ENCODE results near the gene UGT1A7.

DNA sequence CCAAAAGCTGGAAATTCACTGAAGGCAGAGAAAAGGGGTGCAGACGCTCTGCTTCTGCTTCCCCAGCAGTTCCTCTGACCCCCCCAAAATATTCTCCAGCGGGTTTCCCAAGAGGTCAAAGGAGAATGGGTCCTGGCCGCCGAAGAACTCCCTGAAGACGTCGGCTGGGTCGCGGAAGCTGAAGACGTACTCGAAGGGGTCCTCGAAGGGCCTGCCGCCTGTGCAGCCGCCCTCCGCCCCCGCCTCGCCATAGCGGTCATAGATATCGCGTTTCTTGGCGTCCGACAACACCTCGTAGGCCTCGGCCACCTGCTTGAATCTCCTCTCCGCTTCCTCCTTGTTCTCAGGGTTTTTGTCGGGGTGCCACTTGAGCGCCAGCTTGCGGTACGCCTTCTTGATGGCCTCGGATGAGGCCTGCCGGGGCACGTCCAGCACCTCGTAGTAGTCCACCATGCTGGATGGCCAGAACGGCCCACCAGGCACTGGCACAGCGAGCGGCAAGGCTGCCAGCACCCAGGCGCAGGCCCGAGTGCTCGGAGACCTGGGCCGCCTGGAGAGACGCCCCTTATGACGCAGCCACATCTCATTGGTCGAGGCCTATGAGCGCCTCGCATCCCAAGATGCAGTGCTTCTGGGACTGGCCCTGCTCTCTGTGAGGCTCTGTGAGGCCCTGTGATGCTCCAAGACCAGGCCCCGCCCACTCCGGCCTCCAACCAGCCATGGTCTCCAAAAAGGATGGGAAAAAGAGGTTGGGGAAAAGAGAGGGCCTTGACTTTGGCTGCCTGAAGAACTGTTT, 62.0 kb downstream of the UGT1A7 start:
- no peak for TF ChIP-seq CTCF (optimal IDR thresholded peaks at IDR 0.05 in 1 of 3, IDR thresholded peaks at IDR 0.05 in 1 of 3, conservative IDR thresholded peaks at IDR 0.05 in 1 of 3; ENCODE audit: extremely low read depth in 1 of 3, insufficient read depth in 2 of 3, low read length in 3 of 3)
- no peak for TF ChIP-seq EZH2 (IDR thresholded peaks at IDR 0.05; ENCODE audit: low read length)
